ENCODE data around the gene NFKBIZ. TPM values are rescaled to one million over a fixed set of nuclear protein-coding genes. Genes with fewer than 3 reads are reported as not detected.

Gene NFKBIZ
- total RNA-seq, 1 experiment from 2014 or later = 5.6 TPM

- Histone ChIP-seq H3K36me3 (no peaks in the 10 kb centered on the region), H3K27me3 (no peaks in the 10 kb centered on the region), H3K9me3 (replicated peaks) (no peaks in the 10 kb centered on the region), H3K4me1 (peaks cover 14% of the 10 kb centered on the region; the same call in 1 of the 2 replicates), H3K4me3 (no peak overlapping the region), H3K27ac (no peak overlapping the region)
- DNase-seq = no peak
Observed at GRCh38 chr3:101835676-101836075, 13.6 kb upstream of the NFKBIZ start.

DNA sequence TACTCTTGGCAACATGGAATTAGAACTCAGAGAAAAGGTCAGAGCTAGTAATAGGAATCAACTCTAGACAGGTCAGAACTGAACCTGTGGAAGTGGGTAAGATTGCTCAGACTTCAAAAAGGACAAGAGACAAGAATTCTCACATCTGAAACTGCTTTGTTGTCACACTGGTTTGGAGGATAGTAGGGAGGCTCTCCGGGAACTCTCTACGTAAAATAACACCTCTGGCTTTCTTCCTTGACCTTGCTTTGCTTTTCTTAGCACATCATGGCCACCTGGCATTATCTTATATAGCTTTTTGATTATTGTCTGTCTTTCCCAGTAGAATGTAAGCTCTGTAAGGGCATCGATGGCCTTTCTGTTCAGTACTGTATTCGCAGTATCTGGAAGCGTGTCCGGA is 13.2 kb upstream of the NFKBIZ start:
- DNase-seq = no peak
- Histone ChIP-seq H3K4me3 (no peak overlapping the region), H3K27ac (no peak overlapping the region), H3K9me3 (replicated peaks) (no peaks in the 10 kb centered on the region), H3K27me3 (no peaks in the 10 kb centered on the region), H3K36me3 (no peaks in the 10 kb centered on the region), H3K4me1 (peaks cover 14% of the 10 kb centered on the region; the same call in 1 of the 2 replicates)

DNA sequence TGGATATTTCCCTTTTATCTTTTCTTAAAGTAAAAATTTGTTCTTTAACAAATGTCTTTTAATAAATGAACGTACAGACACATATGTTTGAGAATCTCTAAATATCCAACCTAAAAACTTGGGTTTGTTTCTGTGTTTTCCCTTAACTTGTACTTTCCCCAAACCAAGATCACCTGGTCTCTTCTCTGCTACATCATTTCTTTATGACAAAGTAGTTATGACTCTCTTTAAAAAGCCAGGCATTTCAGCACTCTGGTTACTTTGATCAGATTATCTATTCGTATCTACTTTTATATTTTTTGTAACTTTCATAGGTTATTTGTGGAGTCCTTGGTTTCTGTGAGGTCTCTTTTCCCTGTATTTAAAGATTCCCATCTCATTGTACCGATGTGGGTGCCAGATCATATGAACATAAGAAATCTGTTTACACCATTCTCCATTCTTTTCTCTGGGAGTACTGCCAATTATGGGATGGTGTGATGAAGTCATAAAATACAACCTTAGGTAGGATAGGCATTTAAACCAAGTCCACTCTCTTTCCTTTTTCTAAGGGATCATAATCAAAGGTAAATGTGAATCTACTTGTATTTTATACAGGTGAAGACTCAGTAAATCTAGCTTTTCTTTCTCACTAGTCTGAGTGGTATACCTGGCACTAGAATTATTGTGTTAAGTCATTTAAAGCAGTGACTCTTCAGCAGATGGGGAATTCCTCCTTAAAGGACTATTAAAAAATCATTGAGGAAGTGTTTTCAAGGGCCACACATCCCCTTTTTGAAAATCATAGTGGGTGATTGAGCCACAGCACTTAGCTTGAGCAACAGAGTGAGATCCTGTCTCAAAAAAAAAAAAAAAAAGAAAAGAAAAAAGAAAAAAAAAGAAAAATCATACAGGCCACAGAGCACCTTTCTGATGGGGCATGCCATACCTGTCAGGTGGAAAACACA is 12.4 kb upstream of the NFKBIZ start:
- peaks cover 3% of the 10 kb centered on the region; the same call in 1 of the 2 replicates for H3K9me3 ChIP-seq (replicated peaks)
- H3K27ac ChIP-seq = no peak overlapping the region
- DNase-seq = peak in 1 of 2 experiments; percentile 31
- no peaks in the 10 kb centered on the region for H3K27me3 ChIP-seq
- no peak overlapping the region for H3K4me3 ChIP-seq
- no peaks in the 10 kb centered on the region for H3K36me3 ChIP-seq
- peaks cover 17% of the 10 kb centered on the region for H3K4me1 ChIP-seq

- H3K4me1 ChIP-seq = peaks cover 23% of the 10 kb centered on the region
- peaks cover 6% of the 10 kb centered on the region; the same call in 1 of the 2 replicates for H3K9me3 ChIP-seq (replicated peaks)
- no peak overlapping the region for H3K4me3 ChIP-seq
- H3K27ac ChIP-seq = no peak overlapping the region
- no peaks in the 10 kb centered on the region for H3K36me3 ChIP-seq
- no peak for DNase-seq
- no peaks in the 10 kb centered on the region for H3K27me3 ChIP-seq
Observed at GRCh38 chr3:101838691-101839090, 10.6 kb upstream of the NFKBIZ start.

- Histone ChIP-seq H3K4me3 (no peak overlapping the region), H3K36me3 (no peaks in the 10 kb centered on the region), H3K27ac (no peak overlapping the region), H3K4me1 (peaks cover 23% of the 10 kb centered on the region), H3K27me3 (no peaks in the 10 kb centered on the region), H3K9me3 (replicated peaks) (peaks cover 6% of the 10 kb centered on the region; the same call in 1 of the 2 replicates)
- no peak for DNase-seq
Observed at GRCh38 chr3:101840066-101840465, 9.2 kb upstream of the NFKBIZ start.

DNA sequence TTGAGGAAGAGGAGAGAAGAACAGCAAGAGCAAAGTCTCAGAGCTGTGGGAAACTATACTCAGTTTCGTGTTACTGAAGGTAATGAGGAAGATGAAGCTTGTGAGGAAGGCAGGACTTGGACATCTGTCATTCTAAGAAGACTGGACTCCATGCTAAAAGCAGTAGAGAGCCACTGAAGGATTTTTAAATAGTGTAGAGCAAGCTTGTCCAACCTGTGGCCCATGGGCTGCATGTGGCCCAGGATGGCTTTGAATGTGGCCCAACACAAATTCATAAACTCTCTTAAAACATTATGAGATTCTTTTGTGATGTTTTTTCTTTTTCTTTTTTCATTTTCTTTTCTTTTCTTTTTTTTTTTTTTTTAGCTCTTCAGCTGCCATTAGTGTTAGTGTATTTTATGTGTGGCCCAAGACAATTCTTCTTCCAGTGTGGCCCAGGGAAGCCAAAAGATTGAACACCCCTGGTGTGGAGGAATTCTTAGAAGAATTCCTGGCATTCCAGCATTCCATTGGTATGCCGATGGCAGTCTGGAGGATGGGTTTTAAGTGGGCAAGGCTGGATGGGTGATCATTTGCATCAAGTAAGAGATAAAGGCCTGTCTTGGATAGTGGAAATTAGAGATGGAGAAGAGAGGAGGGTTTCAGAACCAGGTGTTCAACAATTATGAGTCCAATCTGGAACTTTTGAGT is 6.9 kb upstream of the NFKBIZ start:
- Histone ChIP-seq H3K4me3 (no peak overlapping the region), H3K4me1 (peaks cover 21% of the 10 kb centered on the region), H3K27ac (peak overlapping the region; percentile 47; the same call in 1 of the 2 replicates), H3K9me3 (replicated peaks) (peaks cover 6% of the 10 kb centered on the region; the same call in 1 of the 2 replicates), H3K36me3 (no peaks in the 10 kb centered on the region), H3K27me3 (no peaks in the 10 kb centered on the region)
- DNase-seq = peak; percentile 54 to 76

- no peaks in the 10 kb centered on the region for H3K27me3 ChIP-seq
- peaks cover 6% of the 10 kb centered on the region; the same call in 1 of the 2 replicates for H3K9me3 ChIP-seq (replicated peaks)
- no peak for DNase-seq
- H3K4me1 ChIP-seq = peaks cover 21% of the 10 kb centered on the region
- no peak overlapping the region for H3K4me3 ChIP-seq
- H3K27ac ChIP-seq = no peak overlapping the region
- no peaks in the 10 kb centered on the region for H3K36me3 ChIP-seq
Observed at GRCh38 chr3:101842935-101843330, 6.4 kb upstream of the NFKBIZ start.

GRCh38 chr3:101845425-101845824 is 3.9 kb upstream of the NFKBIZ start:
- peaks cover 9% of the 10 kb centered on the region for H3K4me1 ChIP-seq
- DNase-seq = no peak
- H3K36me3 ChIP-seq = no peaks in the 10 kb centered on the region
- peaks cover 6% of the 10 kb centered on the region; the same call in 1 of the 2 replicates for H3K9me3 ChIP-seq (replicated peaks)
- no peak overlapping the region for H3K27ac ChIP-seq
- no peak overlapping the region for H3K4me3 ChIP-seq
- no peaks in the 10 kb centered on the region for H3K27me3 ChIP-seq

DNA sequence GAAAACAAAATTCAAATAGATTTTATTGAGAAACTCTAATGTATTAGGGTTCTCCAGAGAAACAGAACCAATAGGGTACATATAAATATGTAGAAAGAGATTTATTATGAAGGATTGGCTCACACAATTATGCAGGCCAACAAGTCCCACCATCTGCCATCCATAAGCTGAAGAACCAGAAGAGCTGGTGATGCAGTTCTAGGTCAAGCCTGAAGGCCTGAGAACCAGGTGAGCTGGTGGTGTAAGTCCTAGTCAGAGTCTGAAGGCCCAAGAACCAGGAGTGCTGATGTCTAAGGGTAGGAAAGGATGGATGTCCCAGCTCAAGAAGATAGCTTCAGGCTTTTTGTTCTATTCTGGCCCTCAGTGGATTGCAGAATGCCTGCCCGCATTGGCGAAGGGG is 2.6 kb upstream of the NFKBIZ start:
- Histone ChIP-seq H3K27ac (no peak overlapping the region), H3K36me3 (peaks cover 7% of the 10 kb centered on the region; the same call in 1 of the 2 replicates), H3K4me1 (peaks cover 9% of the 10 kb centered on the region), H3K4me3 (no peak overlapping the region), H3K9me3 (replicated peaks) (peaks cover 6% of the 10 kb centered on the region; the same call in 1 of the 2 replicates), H3K27me3 (no peaks in the 10 kb centered on the region)
- DNase-seq = no peak

DNA sequence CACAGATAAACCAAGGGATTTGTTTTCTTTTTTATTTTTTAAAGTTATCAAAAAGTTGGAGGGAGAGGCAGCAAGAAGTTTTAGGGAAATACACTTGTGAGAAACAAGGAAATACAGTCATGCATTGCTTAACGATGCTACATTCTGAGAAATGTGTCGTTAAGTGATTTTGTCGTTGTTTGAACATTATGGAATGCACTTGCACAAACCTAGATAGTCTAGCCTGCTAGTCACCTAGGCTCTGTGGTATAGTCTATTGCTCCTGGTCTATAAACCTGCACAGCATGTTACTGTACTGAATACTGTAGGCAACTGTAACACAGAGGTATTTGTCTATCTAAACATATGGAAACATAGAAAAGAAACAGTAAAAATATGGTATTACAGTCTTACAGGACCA is 2.0 kb upstream of the NFKBIZ start:
- Histone ChIP-seq H3K36me3 (peaks cover 12% of the 10 kb centered on the region), H3K4me3 (no peak overlapping the region), H3K9me3 (replicated peaks) (no peaks in the 10 kb centered on the region), H3K27me3 (no peaks in the 10 kb centered on the region), H3K4me1 (peaks cover 3% of the 10 kb centered on the region), H3K27ac (no peak overlapping the region)
- no peak for DNase-seq

DNA sequence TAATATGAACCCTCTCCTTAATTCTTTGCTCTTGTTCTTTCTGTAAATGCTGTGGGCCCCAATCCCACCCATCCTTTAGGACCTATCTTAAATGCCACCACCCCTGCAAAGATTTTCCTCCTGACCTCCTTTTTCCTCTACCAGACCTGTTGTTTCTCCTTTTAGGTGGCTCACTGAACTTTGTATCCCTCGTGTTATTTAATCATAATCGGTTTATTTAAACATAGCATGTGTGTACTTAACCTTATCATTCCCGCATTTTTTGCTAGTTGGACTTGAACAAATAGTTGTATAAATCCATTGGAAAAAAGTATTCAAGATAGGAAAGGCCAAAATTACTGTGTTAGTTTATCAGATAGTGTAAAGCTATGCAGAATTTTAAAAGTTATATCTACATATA is 988 bp upstream of the NFKBIZ start:
- Histone ChIP-seq H3K9me3 (replicated peaks) (no peaks in the 10 kb centered on the region), H3K4me3 (peak overlapping the region; percentile 78), H3K27ac (peak overlapping the region; percentile 72; the same call in 1 of the 2 replicates), H3K4me1 (no peaks in the 10 kb centered on the region), H3K36me3 (peaks cover 22% of the 10 kb centered on the region), H3K27me3 (no peaks in the 10 kb centered on the region)
- no peak for DNase-seq

DNA sequence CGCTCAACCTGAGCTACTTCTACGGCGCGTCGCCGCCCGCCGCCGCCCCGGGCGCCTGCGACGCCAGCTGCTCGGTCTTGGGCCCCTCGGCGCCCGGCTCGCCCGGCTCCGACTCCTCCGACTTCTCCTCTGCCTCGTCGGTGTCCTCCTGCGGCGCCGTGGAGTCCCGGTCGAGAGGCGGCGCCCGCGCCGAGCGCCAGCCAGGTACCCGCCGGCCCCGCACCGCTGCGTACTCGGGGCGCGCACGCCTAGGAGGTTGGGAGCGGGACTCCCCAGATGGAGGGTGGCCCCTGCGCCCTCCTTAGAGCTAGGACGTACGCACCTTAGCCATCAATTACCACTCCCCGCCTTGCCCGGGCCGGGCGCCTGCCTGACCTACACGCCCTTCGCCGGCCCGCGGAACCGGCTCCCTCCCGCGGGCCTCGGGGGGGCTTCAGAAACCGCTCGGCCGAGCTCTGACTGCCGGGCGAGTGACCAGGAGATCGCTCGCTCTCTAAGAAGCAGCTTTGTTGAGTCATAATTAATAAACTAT is 466 bp downstream of the NFKBIZ start:
- DNase-seq = no peak
- Histone ChIP-seq H3K36me3 (peaks cover 36% of the 10 kb centered on the region), H3K4me3 (peak overlapping the region; percentile 78)

DNA sequence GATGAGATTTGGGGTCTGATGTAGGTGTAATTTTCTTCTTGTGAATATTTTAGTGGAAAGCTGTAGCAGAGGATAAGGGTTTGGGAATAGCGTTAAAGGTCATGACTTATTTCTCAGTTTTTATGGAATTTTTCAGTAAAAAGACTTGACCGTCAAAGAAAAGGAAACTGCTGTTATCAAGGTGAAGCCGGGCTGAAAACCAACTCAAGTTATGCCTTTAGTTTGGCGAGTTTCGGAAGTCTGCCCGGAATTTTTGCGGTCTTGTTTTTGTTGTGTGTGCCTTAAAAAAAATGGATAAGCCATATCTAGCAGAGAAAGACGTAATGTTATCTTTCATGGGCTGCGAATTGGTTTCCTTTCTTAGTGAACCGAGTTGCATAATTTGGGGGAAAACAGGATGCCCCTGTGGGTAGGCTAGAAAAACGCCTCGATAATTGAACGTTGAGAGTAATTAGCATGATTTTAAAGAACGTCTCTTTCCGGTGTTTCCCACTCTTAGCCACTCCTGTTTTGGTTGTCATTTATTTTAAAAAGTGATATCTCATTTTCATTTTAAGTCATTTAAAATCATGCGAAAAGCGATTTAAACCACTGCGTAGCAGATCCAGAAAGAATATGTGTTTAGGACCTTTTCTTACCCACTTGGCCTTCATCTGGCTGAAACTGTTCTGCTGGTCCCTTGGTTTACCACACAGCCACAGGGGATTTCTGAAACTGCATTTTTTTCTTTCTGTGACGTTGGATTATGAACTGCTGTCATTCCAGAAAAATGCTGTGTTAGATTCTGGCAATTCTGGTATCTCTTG is 1.1 kb downstream of the NFKBIZ start:
- peak overlapping the region; percentile 78 for H3K4me3 ChIP-seq
- H3K27ac ChIP-seq = peak overlapping the region; percentile 43
- H3K27me3 ChIP-seq = no peaks in the 10 kb centered on the region
- DNase-seq = peak in 1 of 2 experiments; percentile 46
- no peaks in the 10 kb centered on the region for H3K9me3 ChIP-seq (replicated peaks)
- peaks cover 43% of the 10 kb centered on the region for H3K36me3 ChIP-seq
- H3K4me1 ChIP-seq = no peaks in the 10 kb centered on the region

More for the DNA sequence above, 466 bp downstream of the NFKBIZ start:
- H3K4me1 ChIP-seq = no peaks in the 10 kb centered on the region
- peak overlapping the region; percentile 43 for H3K27ac ChIP-seq
- H3K9me3 ChIP-seq (replicated peaks) = no peaks in the 10 kb centered on the region
- H3K27me3 ChIP-seq = no peaks in the 10 kb centered on the region
